IMR-90 (cell line): ENCODE measurements around the gene TRDMT1. TPM values are rescaled to one million over a fixed set of nuclear protein-coding genes. Genes with fewer than 3 reads are reported as not detected.

Experiments used
- ATAC-seq: fragments of 200-7000 bp; cut with Tn5 transposase; 2 replicates; pipeline ENCODE4 v1.9.1; 2020; ENCODE audit warnings: low read depth, mild to moderate bottlenecking, moderate library complexity
- BruUV-seq: library from RNA; stranded (reverse); fragments of 400-500 nt; replicated peaks from 2 replicates; lab custom pipeline; 2021; lab: Mats Ljungman, UMichigan
- CTCF ChIA-PET: fragments of 300-600 bp; formaldehyde crosslinking; extraction: SDS; loops from one replicate; lab custom pipeline; 2021; ENCODE audit warnings: antibody characterized with exemption; lab: Yijun Ruan, JAX
- POLR2A ChIA-PET: fragments of 300-600 bp; sonication (Branson Sonifier 250); formaldehyde crosslinking; loops from one replicate; lab custom pipeline; 2022; ENCODE audit warnings: antibody characterized with exemption; ENCODE audit not compliant: unreplicated experiment; lab: Charles Lee
- DNase-seq: peaks from one replicate; pipeline ENCODE4 v3.0.0; 2013
- H2AFZ ChIP-seq: replicated peaks from 2 replicates; pipeline ENCODE3; 2013; ENCODE audit warnings: low read length, mild to moderate bottlenecking; ENCODE audit not compliant: poor library complexity
- H2AK5ac ChIP-seq: 2 replicates; pipeline ENCODE4 v1.6.1; 2013; ENCODE audit warnings: low read depth, low read length, inconsistent platforms
- H2AK9ac ChIP-seq: replicated peaks from 2 replicates; pipeline ENCODE3; 2013; ENCODE audit warnings: mild to moderate bottlenecking, low read depth, low read length, moderate library complexity; ENCODE audit not compliant: poor library complexity
- H2BK120ac ChIP-seq: 2 replicates; pipeline ENCODE4 v1.6.1; 2013; ENCODE audit warnings: low read depth, low read length, inconsistent platforms
- H2BK15ac ChIP-seq: 3 replicates; pipeline ENCODE4 v1.6.1; 2013; ENCODE audit warnings: low read depth, low read length, inconsistent platforms
- H2BK20ac ChIP-seq: 2 replicates; pipeline ENCODE4 v1.6.1; 2013; ENCODE audit warnings: low read depth, mild to moderate bottlenecking, inconsistent platforms, low read length, moderate library complexity
- H2BK5ac ChIP-seq: 2 replicates; pipeline ENCODE4 v1.6.1; 2013; ENCODE audit warnings: mild to moderate bottlenecking, low read depth, low read length, inconsistent platforms; ENCODE audit not compliant: poor library complexity, severe bottlenecking
- H3K14ac ChIP-seq: replicated peaks from 2 replicates; pipeline ENCODE4 v1.6.1; 2013; ENCODE audit warnings: low read depth, low read length, inconsistent platforms
- H3K18ac ChIP-seq: 2 replicates; pipeline ENCODE4 v1.6.1; 2013; ENCODE audit warnings: low read depth, low read length, control low read depth
- H3K23ac ChIP-seq: 2 replicates; pipeline ENCODE4 v1.6.1; 2013; ENCODE audit warnings: low read depth, low read length, inconsistent platforms
- H3K27ac ChIP-seq: 2 replicates; pipeline ENCODE4 v1.5.1; 2013; ENCODE audit warnings: mild to moderate bottlenecking, control low read depth, low read length; ENCODE audit not compliant: insufficient read depth
- H3K27me3 ChIP-seq: 2 replicates; pipeline ENCODE4 v1.6.1; 2013; ENCODE audit warnings: low read length; ENCODE audit not compliant: control insufficient read depth, insufficient read depth
- H3K36me3 ChIP-seq: 2 replicates; pipeline ENCODE4 v1.6.1; 2013; ENCODE audit warnings: low read length, mixed read lengths; ENCODE audit not compliant: control insufficient read depth, insufficient read depth
- H3K4ac ChIP-seq: 2 replicates; pipeline ENCODE4 v1.6.1; 2013; ENCODE audit warnings: low read depth, low read length, inconsistent platforms
- H3K4me1 ChIP-seq: 2 replicates; pipeline ENCODE4 v1.6.1; 2013; ENCODE audit warnings: low read length, mixed read lengths; ENCODE audit not compliant: control insufficient read depth, insufficient read depth
- H3K4me2 ChIP-seq: 2 replicates; pipeline ENCODE4 v1.6.1; 2013; ENCODE audit warnings: low read depth, mild to moderate bottlenecking, control low read depth, low read length, moderate library complexity
- H3K4me3 ChIP-seq: 2 replicates; pipeline ENCODE4 v1.5.1; 2013; ENCODE audit warnings: low read depth, mild to moderate bottlenecking, control low read depth, low read length, moderate library complexity; ENCODE audit not compliant: insufficient read depth
- H3K56ac ChIP-seq: 2 replicates; pipeline ENCODE4 v1.6.1; 2013; ENCODE audit warnings: low read length, inconsistent platforms; ENCODE audit not compliant: insufficient read depth; ENCODE audit errors: extremely low read depth
- H3K79me1 ChIP-seq, 2 experiments: 2 replicates each; pipeline ENCODE4 v1.6.1; 2013; ENCODE audit warnings: low read length in 2 of 2, inconsistent platforms in 1 of 2, low read depth in 1 of 2
- H3K9ac ChIP-seq: 2 replicates; pipeline ENCODE4 v1.6.1; 2013; ENCODE audit warnings: low read depth, low read length, control low read depth
- H3K9me1 ChIP-seq: 2 replicates; pipeline ENCODE4 v1.6.1; 2013; ENCODE audit warnings: low read length, inconsistent platforms; ENCODE audit not compliant: insufficient read depth
- H3K9me3 ChIP-seq: 2 replicates; pipeline ENCODE4 v1.6.1; 2013; ENCODE audit warnings: low read length; ENCODE audit not compliant: control insufficient read depth, insufficient read depth
- H4K20me1 ChIP-seq: 2 replicates; pipeline ENCODE4 v1.6.1; 2013; ENCODE audit warnings: low read length, inconsistent platforms; ENCODE audit not compliant: insufficient read depth
- H4K5ac ChIP-seq: 2 replicates; pipeline ENCODE4 v1.6.1; 2013; ENCODE audit warnings: mild to moderate bottlenecking, low read depth, low read length, control low read depth
- H4K8ac ChIP-seq, 2 experiments: 2 replicates each; pipeline ENCODE4 v1.6.1; 2013; ENCODE audit warnings: low read depth in 2 of 2, low read length in 2 of 2, control low read depth in 1 of 2, inconsistent platforms in 1 of 2
- H4K91ac ChIP-seq: 2 replicates; pipeline ENCODE4 v1.6.1; 2013; ENCODE audit warnings: low read depth, low read length, inconsistent platforms; ENCODE audit not compliant: insufficient read depth
- CEBPB ChIP-seq: IDR thresholded peaks from 2 replicates; pipeline ENCODE4 v1.6.1; 2012; ENCODE audit warnings: low read depth, low read length, improper control_type of control experiment
- CHD1 ChIP-seq: IDR thresholded peaks from 2 replicates; pipeline ENCODE4 v1.6.1; 2012; ENCODE audit warnings: low read depth, low read length, improper control_type of control experiment
- FOS ChIP-seq: fragments of 150-350 bp; IDR thresholded peaks from 2 replicates; pipeline ENCODE4 v1.6.1; 2016; ENCODE audit warnings: low read depth, low read length
- NFE2L2 ChIP-seq: fragments of 150-350 bp; IDR thresholded peaks from 2 replicates; pipeline ENCODE4 v1.6.1; 2016; ENCODE audit warnings: low read depth, mild to moderate bottlenecking, low read length
- RFX5 ChIP-seq: IDR thresholded peaks from 2 replicates; pipeline ENCODE4 v1.8.0; 2012; ENCODE audit warnings: low read depth, mild to moderate bottlenecking, low read length, moderate library complexity
- WGBS, 2 experiments: methylation state at CpG; one replicate each; pipeline versions ENCODE4 v1.1.5 to v1.1.7; 2013; ENCODE audit warnings: missing lambda C conversion rate in 2 of 2; ENCODE audit not compliant: insufficient read length in 1 of 2; ENCODE audit errors: extremely low coverage in 2 of 2; 5-methylcytosine and 5-hydroxymethylcytosine counted together
- dilution Hi-C: fragments of 300-500 bp; cut with HindIII; formaldehyde crosslinking; loops from one replicate; pipeline ENCODE4 v1.14.3; 2018; ENCODE audit warnings: low sequenced_read_pairs; ENCODE audit not compliant: unreplicated experiment
- in situ Hi-C: fragments of 300-500 bp; cut with MboI; formaldehyde crosslinking; loops from 3 replicates; pipeline ENCODE4 v1.14.3; 2019; ENCODE audit warnings: low sequenced_read_pairs, inconsistent platforms, mixed read lengths
- intact Hi-C: fragments of 100-400 bp; cut with micrococcal nuclease; formaldehyde crosslinking; loops from 2 replicates; pipeline ENCODE4 v1.10.0; 2022
- polyA plus RNA-seq, 3 experiments: library from polyadenylated mRNA; depleted of rRNA; stranded (reverse); fragments of >200 nt; gene quantifications; 2 replicates each; pipeline ENCODE4 v1.2.3, GENCODE V29; 2012; ENCODE audit warnings: low replicate concordance in 1 of 3
- total RNA-seq: library from RNA; depleted of rRNA; stranded (reverse); fragments of >200 nt; gene quantifications from 2 replicates; pipeline ENCODE4 v1.2.3, GENCODE V29; 2012

The TRDMT1 gene
- total and polyA plus RNA-seq, 2 of the 4 experiments (the other 2 are of a cell fraction) = 2.1 to 4.7 TPM

GRCh38 chr10:17122052-17122451, 79.4 kb downstream of the TRDMT1 start:
- ChIA-PET POLR2A (interaction anchor here (0.7 kb wide), 1 partner anchor 80 kb away, joined by 4 read pairs; the partner anchor contains the start of gene TRDMT1), CTCF (no interaction called here)
- ATAC-seq (no peak), DNase-seq (no peak)
- Histone ChIP-seq H2BK120ac (peak overlapping the region; percentile 35; the same call in 1 of the 2 replicates), H4K8ac (no peak overlapping the region; a peak in 1 of 4 replicates), H4K91ac (no peak overlapping the region), H3K27ac (no peak overlapping the region), H3K23ac (no peak overlapping the region), H3K36me3 (no peaks in the 10 kb centered on the region), H3K9me3 (no peaks in the 10 kb centered on the region), H3K56ac (no peak overlapping the region), H2BK5ac (no peak overlapping the region), H3K9ac (no peak overlapping the region), H3K14ac (no peak overlapping the region), H3K18ac (no peak overlapping the region), H2BK15ac (peak overlapping the region; percentile 3; the same call in 1 of the 3 replicates), H4K5ac (no peak overlapping the region), H2AK5ac (peak overlapping the region; percentile 59; the same call in 1 of the 2 replicates), H2AFZ (no peak overlapping the region), H2BK20ac (no peak overlapping the region), H3K79me1 (0 out of 4 replicates have a peak, but pooled peaks cover 0 to 2% of the 10 kb centered on the region in 2 experiments), H4K20me1 (no peaks in the 10 kb centered on the region; the same call in 1 of the 2 replicates), H3K4me2 (no peak overlapping the region), H3K4me1 (peaks cover 6% of the 10 kb centered on the region), H3K27me3 (no peaks in the 10 kb centered on the region), H2AK9ac (no peak overlapping the region), H3K9me1 (peaks cover 7% of the 10 kb centered on the region; the same call in 1 of the 2 replicates), H3K4ac (0 out of 2 replicates have a peak overlapping the region, but pooled peaks have one; percentile 21), H3K4me3 (no peak overlapping the region)
- WGBS, 2 experiments = 100% methylated on average over 1 of the region's 2 CpGs; no CpG with 5 or more reads in 1 of the 2 experiments
- no peak for TF ChIP-seq FOS
- no peak for TF ChIP-seq NFE2L2
- TF ChIP-seq RFX5 = no peak
- TF ChIP-seq CHD1 = no peak
- no peak for TF ChIP-seq CEBPB
- in situ Hi-C loops (no loop called here), intact Hi-C loops (loop anchor here (5.0 kb wide), 1 partner anchor 265 kb away; no protein-coding TSS in a partner anchor), dilution Hi-C loops (no loop called here)
- BruUV-seq = no TSS peak
